Activated CD8-positive, alpha-beta T cell treated with anti-CD3 and anti-CD28 coated beads, Interleukin-2, amount 10 ng/mL, durations not matched to agents 7 days and 5 days (primary cell): Measurements from ENCODE around the gene ZFP92. TPM values are rescaled to one million over a fixed set of nuclear protein-coding genes. Genes with fewer than 3 reads are reported as not detected.
"Not testable (repeated sequence)": the region's sequence is repeated elsewhere in the genome, so short reads cannot be mapped to it uniquely, and the experiment has no call there.

Experiments
- ATAC-seq: fragments of 150-1000 bp; cut with Tn5 transposase; one replicate; pipeline ENCODE4 v1.10.0; 2021; ENCODE audit warnings: moderate library complexity
- CTCF ChIA-PET: fragments of 350-600 bp; sonication (Branson Sonifier 250); formaldehyde crosslinking; loops from one replicate; lab custom pipeline; 2021; ENCODE audit warnings: antibody characterized with exemption; lab: Charles Lee
- POLR2A ChIA-PET: fragments of 350-600 bp; sonication (Branson Sonifier 250); formaldehyde crosslinking; loops from one replicate; lab custom pipeline; 2021; ENCODE audit warnings: antibody characterized with exemption; lab: Charles Lee
- DNase-seq: peaks from one replicate; pipeline ENCODE4 v3.0.0-alpha.2; 2020
- H3K27ac Mint-ChIP-seq: one replicate; pipeline ENCODE4 v1.8.0; 2021; ENCODE audit warnings: mild to moderate bottlenecking, mixed read lengths
- H3K27me3 Mint-ChIP-seq: one replicate; pipeline ENCODE4 v1.8.0; 2021; ENCODE audit warnings: low read depth, mixed read lengths
- H3K36me3 Mint-ChIP-seq: one replicate; pipeline ENCODE4 v1.8.0; 2021; ENCODE audit warnings: low read depth, mixed read lengths
- H3K4me1 Mint-ChIP-seq: one replicate; pipeline ENCODE4 v1.8.0; 2021; ENCODE audit warnings: low read depth, mixed read lengths
- H3K4me3 Mint-ChIP-seq: one replicate; pipeline ENCODE4 v1.8.0; 2021; ENCODE audit warnings: mild to moderate bottlenecking, mixed read lengths
- H3K9me3 Mint-ChIP-seq: one replicate; pipeline ENCODE4 v1.8.0; 2022; ENCODE audit warnings: mixed read lengths; ENCODE audit not compliant: insufficient read depth
- total RNA-seq, 2 experiments: library from RNA; stranded (reverse); gene quantifications; one replicate each; pipeline ENCODE4 v1.2.3, GENCODE V29; 2021

Gene ZFP92
- total RNA-seq, 2 experiments from 2014 or later, result 1.5 to 1.6 TPM

- ATAC-seq, H3K27me3 Mint-ChIP-seq, POLR2A ChIA-PET, H3K4me3 Mint-ChIP-seq, H3K4me1 Mint-ChIP-seq, DNase-seq, H3K27ac Mint-ChIP-seq, CTCF ChIA-PET, H3K9me3 Mint-ChIP-seq, H3K36me3 Mint-ChIP-seq: not testable (repeated sequence)
Observed at GRCh38 chrX:153404333-153404732, 6.9 kb upstream of the ZFP92 start.

- H3K4me3 Mint-ChIP-seq, result no peak overlapping the region
- ChIA-PET POLR2A (no interaction called here), CTCF (no interaction called here)
- H3K36me3 Mint-ChIP-seq, result no peaks in the 10 kb centered on the region
- ATAC-seq (no peak), DNase-seq (no peak)
- H3K4me1 Mint-ChIP-seq, result no peaks in the 10 kb centered on the region
- H3K27me3 Mint-ChIP-seq, result peaks cover 5% of the 10 kb centered on the region
- H3K27ac Mint-ChIP-seq, result no peak overlapping the region
- H3K9me3 Mint-ChIP-seq, result no peaks in the 10 kb centered on the region
Observed at GRCh38 chrX:153405426-153405825, 5.8 kb upstream of the ZFP92 start.

- Mint-ChIP-seq H3K27me3 (peaks cover 5% of the 10 kb centered on the region), H3K36me3 (no peaks in the 10 kb centered on the region), H3K4me3 (no peak overlapping the region), H3K27ac (no peak overlapping the region), H3K4me1 (no peaks in the 10 kb centered on the region), H3K9me3 (no peaks in the 10 kb centered on the region)
- ChIA-PET POLR2A (no interaction called here), CTCF (no interaction called here)
- DNase-seq (no peak), ATAC-seq (no peak)
Observed at GRCh38 chrX:153406011-153406410, 5.3 kb upstream of the ZFP92 start.

GRCh38 chrX:153406903-153407302 lies 4.4 kb upstream of the ZFP92 start:
- POLR2A ChIA-PET, result no interaction called here
- H3K36me3 Mint-ChIP-seq, result no peaks in the 10 kb centered on the region
- H3K27ac Mint-ChIP-seq, result no peak overlapping the region
- no peaks in the 10 kb centered on the region for H3K9me3 Mint-ChIP-seq
- no peak overlapping the region for H3K4me3 Mint-ChIP-seq
- H3K4me1 Mint-ChIP-seq, result peaks cover 2% of the 10 kb centered on the region
- CTCF ChIA-PET, result no interaction called here
- no peak for ATAC-seq
- peaks cover 5% of the 10 kb centered on the region for H3K27me3 Mint-ChIP-seq
- no peak for DNase-seq

- no peak overlapping the region for H3K4me3 Mint-ChIP-seq
- H3K36me3 Mint-ChIP-seq, result no peaks in the 10 kb centered on the region
- H3K27me3 Mint-ChIP-seq, result peaks cover 2% of the 10 kb centered on the region
- ChIA-PET POLR2A (no interaction called here), CTCF (no interaction called here)
- H3K4me1 Mint-ChIP-seq, result peaks cover 8% of the 10 kb centered on the region
- H3K27ac Mint-ChIP-seq, result no peak overlapping the region
- DNase-seq (no peak), ATAC-seq (no peak)
- no peaks in the 10 kb centered on the region for H3K9me3 Mint-ChIP-seq
Observed at GRCh38 chrX:153407736-153408135, 3.5 kb upstream of the ZFP92 start.

GRCh38 chrX:153408221-153408721 lies 3.0 kb upstream of the ZFP92 start:
- ATAC-seq, result no peak
- Mint-ChIP-seq H3K27me3 (no peaks in the 10 kb centered on the region), H3K9me3 (no peaks in the 10 kb centered on the region), H3K27ac (no peak overlapping the region), H3K4me1 (peaks cover 8% of the 10 kb centered on the region), H3K4me3 (no peak overlapping the region), H3K36me3 (no peaks in the 10 kb centered on the region)
- CTCF ChIA-PET, result no interaction called here
- DNase-seq, result no peak
- POLR2A ChIA-PET, result no interaction called here

GRCh38 chrX:153408871-153409351 lies 2.4 kb upstream of the ZFP92 start:
- Mint-ChIP-seq H3K27me3 (no peaks in the 10 kb centered on the region), H3K36me3 (no peaks in the 10 kb centered on the region), H3K9me3 (no peaks in the 10 kb centered on the region), H3K27ac (no peak overlapping the region), H3K4me1 (peaks cover 8% of the 10 kb centered on the region), H3K4me3 (no peak overlapping the region)
- DNase-seq, result no peak
- ChIA-PET POLR2A (no interaction called here), CTCF (no interaction called here)
- no peak for ATAC-seq

GRCh38 chrX:153409414-153410101 lies 1.7 kb upstream of the ZFP92 start:
- no peaks in the 10 kb centered on the region for H3K36me3 Mint-ChIP-seq

GRCh38 chrX:153410373-153410772 lies 899 bp upstream of the ZFP92 start:
- Mint-ChIP-seq H3K9me3 (no peaks in the 10 kb centered on the region), H3K4me1 (peaks cover 8% of the 10 kb centered on the region), H3K27me3 (no peaks in the 10 kb centered on the region), H3K36me3 (no peaks in the 10 kb centered on the region), H3K4me3 (no peak overlapping the region), H3K27ac (no peak overlapping the region)
- DNase-seq, result no peak
- no peak for ATAC-seq
- ChIA-PET POLR2A (no interaction called here), CTCF (no interaction called here)

More at GRCh38 chrX:153409414-153410101, 1.7 kb upstream of the ZFP92 start:
- POLR2A ChIA-PET, result no interaction called here
- Mint-ChIP-seq H3K4me3 (no peak overlapping the region), H3K27ac (no peak overlapping the region), H3K27me3 (no peaks in the 10 kb centered on the region), H3K4me1 (peaks cover 8% of the 10 kb centered on the region), H3K9me3 (no peaks in the 10 kb centered on the region)
- DNase-seq, result no peak
- ATAC-seq, result no peak
- CTCF ChIA-PET, result no interaction called here

- ChIA-PET CTCF (no interaction called here), POLR2A (no interaction called here)
- DNase-seq (no peak), ATAC-seq (no peak)
- Mint-ChIP-seq H3K4me1 (peaks cover 8% of the 10 kb centered on the region), H3K4me3 (peak overlapping the region; percentile 56), H3K27me3 (no peaks in the 10 kb centered on the region), H3K27ac (no peak overlapping the region), H3K36me3 (no peaks in the 10 kb centered on the region), H3K9me3 (no peaks in the 10 kb centered on the region)
Observed at GRCh38 chrX:153410888-153411254, 401 bp upstream of the ZFP92 start.

- POLR2A ChIA-PET, result no interaction called here
Observed at GRCh38 chrX:153411988-153412574, 809 bp downstream of the ZFP92 start.

More at GRCh38 chrX:153411988-153412574, 809 bp downstream of the ZFP92 start:
- peaks cover 8% of the 10 kb centered on the region for H3K4me1 Mint-ChIP-seq
- CTCF ChIA-PET, result no interaction called here
- no peaks in the 10 kb centered on the region for H3K9me3 Mint-ChIP-seq
- peak overlapping the region; percentile 71 for H3K4me3 Mint-ChIP-seq
- H3K27ac Mint-ChIP-seq, result no peak overlapping the region
- ATAC-seq (peak; percentile 7), DNase-seq (no peak)
- no peaks in the 10 kb centered on the region for H3K27me3 Mint-ChIP-seq
- no peaks in the 10 kb centered on the region for H3K36me3 Mint-ChIP-seq
